Left lung (tissue), 10 donors: ENCODE data around the gene ENTR1. TPM values are rescaled to one million over a fixed set of nuclear protein-coding genes. Genes with fewer than 3 reads are reported as not detected.

ENCODE experiments used
- ATAC-seq: fragments of 200-7000 bp; cut with Tn5 transposase; one replicate; pipeline ENCODE4 v1.9.1; 2020; ENCODE audit warnings: moderate library complexity
- DNase-seq, 4 donors: peaks; one replicate each; pipeline ENCODE4 v3.0.0-alpha.2; 2013 to 2020
- H3K27ac ChIP-seq, 2 donors: fragments of 200-600 bp; sonication (generic) in 1 of 2; one replicate each; pipeline versions ENCODE4 v1.5.0 to v1.8.0; 2020 to 2021
- H3K27me3 ChIP-seq, 2 donors: fragments of 200-600 bp; sonication (generic) in 1 of 2; one replicate each; pipeline versions ENCODE4 v1.5.0 to v1.8.0; 2020 to 2021
- H3K36me3 ChIP-seq, 2 donors: fragments of 200-600 bp; sonication (generic) in 1 of 2; one replicate each; pipeline versions ENCODE4 v1.5.0 to v1.8.0; 2020 to 2021
- H3K4me1 ChIP-seq, 2 donors: fragments of 200-600 bp; one replicate each; pipeline ENCODE4 v1.8.0; 2021
- H3K4me3 ChIP-seq, 2 donors: fragments of 200-600 bp; sonication (generic) in 1 of 2; one replicate each; pipeline versions ENCODE4 v1.5.0 to v1.8.0; 2020 to 2021; ENCODE audit warnings: mild to moderate bottlenecking in 1 of 2
- H3K9me3 ChIP-seq, 2 donors: fragments of 200-600 bp; sonication (generic) in 1 of 2; one replicate each; pipeline versions ENCODE4 v1.5.0 to v1.8.0; 2020 to 2021
- CTCF ChIP-seq, 2 donors: fragments of 200-600 bp; sonication (generic) in 1 of 2; IDR thresholded peaks; one replicate each; pipeline versions ENCODE4 v1.5.0 to v1.8.0; 2021; ENCODE audit warnings: antibody characterized with exemption in 2 of 2
- intact Hi-C, 2 donors: fragments of 100-400 bp; cut with DNase I; formaldehyde crosslinking; loops; one replicate each; pipeline versions ENCODE4 v1.11.2 to v1.14.2; 2022
- polyA plus RNA-seq, 6 donors: library from polyadenylated mRNA; unstranded; fragments of 120-200 nt; gene quantifications; one replicate each; pipeline ENCODE4 v1.2.1, GENCODE V29; 2013; ENCODE audit not compliant: insufficient read length in 6 of 6
- total RNA-seq, 2 donors: library from RNA; stranded (reverse); fragmentation: NEBNext Ultra II Directional; extraction: Animal tissue kit (Norgen Biotek cat#: 25700); gene quantifications; one replicate each; pipeline ENCODE4 v1.2.1, GENCODE V29; 2021
- donor health status: DM: no; HTN: yes; CAD: no.
- donor health status: DM: no; HTN: no; CAD: no.

Gene ENTR1
- total and polyA plus RNA-seq, 8 donors = 37.8 to 64.5 (median 51.8) TPM

- ATAC-seq (no peak), DNase-seq (no peak)
- intact Hi-C loops = no loop called here
- no peak for TF ChIP-seq CTCF (IDR thresholded peaks at IDR 0.05)
- peaks cover 0 to 6% of the 10 kb centered on the region in 2 donors for H3K27me3 ChIP-seq
- no peak overlapping the region for H3K4me3 ChIP-seq
- H3K4me1 ChIP-seq = peaks cover 14 to 39% of the 10 kb centered on the region in 2 donors
- H3K27ac ChIP-seq = no peak overlapping the region
- no peaks in the 10 kb centered on the region for H3K9me3 ChIP-seq
- H3K36me3 ChIP-seq = peaks cover 0 to 25% of the 10 kb centered on the region in 2 donors
Measured at GRCh38 chr9:136367296-136368145, 42.9 kb downstream of the ENTR1 start.

DNA sequence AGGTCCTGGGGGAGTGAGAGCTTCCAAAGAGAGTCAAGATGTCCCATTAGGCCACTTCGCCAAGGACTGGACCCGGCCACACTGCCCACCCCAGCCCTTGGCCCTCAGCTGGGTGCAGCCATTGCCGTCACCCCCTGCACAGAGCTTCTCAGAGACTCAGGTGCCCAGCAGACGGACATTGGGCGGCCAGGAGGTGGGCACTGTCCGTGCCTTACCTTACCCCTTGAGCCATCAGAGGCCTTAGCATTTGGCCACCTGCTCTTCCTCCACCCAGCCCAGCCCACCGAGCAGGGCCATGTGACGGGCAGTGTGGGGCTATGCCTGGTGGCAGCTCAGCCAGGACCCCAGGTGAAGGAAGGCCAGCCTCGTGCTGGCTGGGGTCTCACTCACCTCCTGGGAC lies 43.6 kb downstream of the ENTR1 start:
- ATAC-seq = no peak
- intact Hi-C loops = no loop called here
- Histone ChIP-seq H3K4me3 (no peak overlapping the region), H3K9me3 (no peaks in the 10 kb centered on the region), H3K4me1 (peaks cover 11 to 38% of the 10 kb centered on the region in 2 donors), H3K27me3 (peaks cover 0 to 6% of the 10 kb centered on the region in 2 donors), H3K27ac (no peak overlapping the region), H3K36me3 (peaks cover 0 to 29% of the 10 kb centered on the region in 2 donors)
- no peak for TF ChIP-seq CTCF (IDR thresholded peaks at IDR 0.05)
- no peak for DNase-seq

- peak overlapping the region in 1 of 2 donors; percentile 71 for H3K27ac ChIP-seq
- ATAC-seq (no peak), DNase-seq (peak in 1 of 4 donors; percentile 65)
- H3K9me3 ChIP-seq = no peaks in the 10 kb centered on the region
- peaks cover 0 to 6% of the 10 kb centered on the region in 2 donors for H3K27me3 ChIP-seq
- no peak for TF ChIP-seq CTCF (IDR thresholded peaks at IDR 0.05)
- no peak overlapping the region for H3K4me3 ChIP-seq
- peaks cover 11 to 45% of the 10 kb centered on the region in 2 donors for H3K4me1 ChIP-seq
- intact Hi-C loops = no loop called here
- H3K36me3 ChIP-seq = peaks cover 0 to 26% of the 10 kb centered on the region in 2 donors
Measured at GRCh38 chr9:136365775-136366222, 44.6 kb downstream of the ENTR1 start.

DNA sequence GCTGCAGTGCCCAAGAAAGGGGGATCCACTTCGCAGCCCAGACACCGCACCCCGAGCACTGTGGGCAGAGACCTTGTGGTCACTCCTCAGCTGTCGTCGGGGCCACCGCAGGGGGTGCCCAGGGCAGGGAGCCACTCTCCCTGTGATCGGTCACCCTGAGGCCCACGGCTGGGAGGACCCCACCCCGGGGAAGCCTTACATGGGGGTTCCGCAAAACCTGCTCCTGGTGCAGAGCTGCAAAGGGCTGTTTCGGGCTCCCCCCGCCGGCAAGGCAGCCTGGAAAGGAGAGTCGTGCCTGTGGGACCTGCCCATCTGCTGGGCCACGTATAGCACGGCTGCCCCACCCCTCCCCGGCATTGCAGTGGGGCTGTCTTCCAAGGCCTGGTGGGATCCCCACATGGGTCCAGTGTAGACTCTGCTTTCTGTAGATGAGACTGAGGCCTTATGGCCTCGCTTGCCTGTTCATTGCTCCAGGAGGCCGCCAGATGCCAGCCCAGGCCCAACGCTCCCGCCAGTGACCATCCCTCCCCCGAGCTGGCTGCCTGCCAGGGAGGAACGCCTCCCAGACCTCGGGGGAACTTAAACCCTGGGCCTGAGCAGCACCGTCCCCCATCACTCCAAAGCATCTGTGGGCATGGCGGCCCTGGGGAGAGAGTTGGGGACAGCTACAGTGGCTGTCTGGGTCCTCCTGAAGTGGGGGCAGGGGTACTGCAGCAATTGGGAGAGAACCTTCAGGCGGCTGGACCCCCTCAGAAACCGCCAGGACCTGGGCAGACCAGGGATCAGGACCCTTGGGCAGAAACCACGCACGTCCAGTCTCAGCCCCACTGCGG lies 45.3 kb downstream of the ENTR1 start:
- ATAC-seq (no peak), DNase-seq (no peak)
- Histone ChIP-seq H3K27ac (peak overlapping the region in 1 of 2 donors; percentile 71), H3K27me3 (peaks cover 0 to 6% of the 10 kb centered on the region in 2 donors), H3K36me3 (peaks cover 0 to 19% of the 10 kb centered on the region in 2 donors), H3K9me3 (no peaks in the 10 kb centered on the region), H3K4me1 (peaks cover 11 to 45% of the 10 kb centered on the region in 2 donors), H3K4me3 (no peak overlapping the region)
- TF ChIP-seq CTCF (IDR thresholded peaks at IDR 0.05) = no peak
- intact Hi-C loops = no loop called here
